ES-I3 (cell line): ENCODE measurements around the gene NINJ1.

Experiments
- H3K36me3 ChIP-seq: 2 replicates; pipeline ENCODE4 v1.6.1; 2013; ENCODE audit warnings: mild to moderate bottlenecking, low read length, control low read depth, moderate library complexity; ENCODE audit not compliant: insufficient read depth
- H3K4me1 ChIP-seq: 2 replicates; pipeline ENCODE4 v1.6.1; 2013; ENCODE audit warnings: mild to moderate bottlenecking, control low read depth, low read length; ENCODE audit not compliant: insufficient read depth
- H3K9ac ChIP-seq: 2 replicates; pipeline ENCODE4 v1.6.1; 2013; ENCODE audit warnings: low read depth, mild to moderate bottlenecking, low read length, moderate library complexity
- H3K9me3 ChIP-seq: 2 replicates; pipeline ENCODE4 v1.6.1; 2013; ENCODE audit warnings: mild to moderate bottlenecking, low read length, moderate library complexity; ENCODE audit not compliant: control insufficient read depth, insufficient read depth

NINJ1 gene

GRCh38 chr9:93131599-93132286 is 2.3 kb downstream of the NINJ1 start:
- Histone ChIP-seq H3K9ac (no peak overlapping the region), H3K9me3 (no peaks in the 10 kb centered on the region), H3K36me3 (no peaks in the 10 kb centered on the region), H3K4me1 (peaks cover 16% of the 10 kb centered on the region; the same call in 1 of the 2 replicates)

- Histone ChIP-seq H3K9ac (no peak overlapping the region), H3K4me1 (peaks cover 19% of the 10 kb centered on the region; the same call in 1 of the 2 replicates), H3K9me3 (no peaks in the 10 kb centered on the region), H3K36me3 (no peaks in the 10 kb centered on the region)
Observed at GRCh38 chr9:93130861-93131481, 3.1 kb downstream of the NINJ1 start.

- Histone ChIP-seq H3K9ac (no peak overlapping the region), H3K36me3 (no peaks in the 10 kb centered on the region), H3K4me1 (peaks cover 19% of the 10 kb centered on the region; the same call in 1 of the 2 replicates), H3K9me3 (no peaks in the 10 kb centered on the region)
Observed at GRCh38 chr9:93129691-93130500, 4.2 kb downstream of the NINJ1 start.

- peaks cover 19% of the 10 kb centered on the region; the same call in 1 of the 2 replicates for H3K4me1 ChIP-seq
- H3K9ac ChIP-seq: no peak overlapping the region
- H3K36me3 ChIP-seq: no peaks in the 10 kb centered on the region
- H3K9me3 ChIP-seq: no peaks in the 10 kb centered on the region
Observed at GRCh38 chr9:93129286-93129685, 4.8 kb downstream of the NINJ1 start.

GRCh38 chr9:93128715-93129224 is 5.3 kb downstream of the NINJ1 start:
- Histone ChIP-seq H3K4me1 (peaks cover 19% of the 10 kb centered on the region; the same call in 1 of the 2 replicates), H3K9me3 (no peaks in the 10 kb centered on the region), H3K36me3 (no peaks in the 10 kb centered on the region), H3K9ac (no peak overlapping the region)

GRCh38 chr9:93128011-93128714 is 5.9 kb downstream of the NINJ1 start:
- Histone ChIP-seq H3K9me3 (no peaks in the 10 kb centered on the region), H3K36me3 (no peaks in the 10 kb centered on the region), H3K9ac (no peak overlapping the region), H3K4me1 (peaks cover 19% of the 10 kb centered on the region; the same call in 1 of the 2 replicates)

- no peaks in the 10 kb centered on the region for H3K9me3 ChIP-seq
- peaks cover 19% of the 10 kb centered on the region; the same call in 1 of the 2 replicates for H3K4me1 ChIP-seq
- H3K36me3 ChIP-seq: no peaks in the 10 kb centered on the region
- H3K9ac ChIP-seq: no peak overlapping the region
Observed at GRCh38 chr9:93127395-93127911, 6.6 kb downstream of the NINJ1 start.

- no peak overlapping the region for H3K9ac ChIP-seq
- H3K4me1 ChIP-seq: peaks cover 19% of the 10 kb centered on the region; the same call in 1 of the 2 replicates
- H3K9me3 ChIP-seq: no peaks in the 10 kb centered on the region
- H3K36me3 ChIP-seq: no peaks in the 10 kb centered on the region
Observed at GRCh38 chr9:93126825-93127368, 7.2 kb downstream of the NINJ1 start.

- Histone ChIP-seq H3K9me3 (no peaks in the 10 kb centered on the region), H3K36me3 (no peaks in the 10 kb centered on the region), H3K9ac (no peak overlapping the region), H3K4me1 (peaks cover 15% of the 10 kb centered on the region; the same call in 1 of the 2 replicates)
Observed at GRCh38 chr9:93126151-93126781, 7.8 kb downstream of the NINJ1 start.

- peaks cover 14% of the 10 kb centered on the region; the same call in 1 of the 2 replicates for H3K4me1 ChIP-seq
- H3K9ac ChIP-seq: no peak overlapping the region
- H3K36me3 ChIP-seq: no peaks in the 10 kb centered on the region
- H3K9me3 ChIP-seq: no peaks in the 10 kb centered on the region
Observed at GRCh38 chr9:93125331-93125894, 8.6 kb downstream of the NINJ1 start.

GRCh38 chr9:93124793-93125192 is 9.3 kb downstream of the NINJ1 start:
- Histone ChIP-seq H3K9ac (no peak overlapping the region), H3K9me3 (no peaks in the 10 kb centered on the region), H3K4me1 (peaks cover 16% of the 10 kb centered on the region; the same call in 1 of the 2 replicates), H3K36me3 (no peaks in the 10 kb centered on the region)

- H3K9me3 ChIP-seq: no peaks in the 10 kb centered on the region
- no peak overlapping the region for H3K9ac ChIP-seq
- no peaks in the 10 kb centered on the region for H3K36me3 ChIP-seq
- peaks cover 18% of the 10 kb centered on the region; the same call in 1 of the 2 replicates for H3K4me1 ChIP-seq
Observed at GRCh38 chr9:93123561-93124283, 10.3 kb downstream of the NINJ1 start.
